H1 (cell line): ENCODE data around the gene ARMS2. TPM values are rescaled to one million over a fixed set of nuclear protein-coding genes. Genes with fewer than 3 reads are reported as not detected.

ENCODE experiments used
- KDM4A ChIP-seq: IDR thresholded peaks from one replicate; pipeline ENCODE4 v1.7.1; 2012; ENCODE audit warnings: low read depth, mild to moderate bottlenecking, moderate library complexity, low read length, inconsistent platforms; ENCODE audit not compliant: severe bottlenecking
- NANOG ChIP-seq: IDR thresholded peaks from 2 replicates; pipeline ENCODE4 v1.6.1; 2011; ENCODE audit warnings: low read length, low read depth, mild to moderate bottlenecking, inconsistent platforms; ENCODE audit not compliant: insufficient read depth, poor library complexity, severe bottlenecking
- NRF1 ChIP-seq: IDR thresholded peaks from 2 replicates; pipeline ENCODE4 v1.6.1; 2011; ENCODE audit warnings: mild to moderate bottlenecking, low read depth, low read length, improper control_type of control experiment
- POLR2A ChIP-seq, 2 experiments: IDR thresholded peaks; 1 replicate in 1 of 2; 2 replicates in 1 of 2; pipeline ENCODE4 v1.6.1; 2011; ENCODE audit warnings: low read depth in 2 of 2, low read length in 2 of 2, mild to moderate bottlenecking in 2 of 2; ENCODE audit errors: control extremely low read depth in 1 of 2
- RAD21 ChIP-seq, 2 experiments: IDR thresholded peaks in 1 of 2; conservative IDR thresholded peaks in 1 of 2; 2 replicates each; pipeline ENCODE4 v1.6.1; 2011; ENCODE audit warnings: low read depth in 2 of 2, low read length in 2 of 2, improper control_type of control experiment in 1 of 2, inconsistent platforms in 1 of 2, mild to moderate bottlenecking in 1 of 2, moderate library complexity in 1 of 2
- RXRA ChIP-seq: IDR thresholded peaks from 2 replicates; pipeline ENCODE4 v1.6.1; 2011; ENCODE audit warnings: low read depth, mild to moderate bottlenecking, low read length, moderate library complexity; ENCODE audit not compliant: insufficient read depth
- SRF ChIP-seq: IDR thresholded peaks from 2 replicates; pipeline ENCODE4 v1.6.1; 2011; ENCODE audit warnings: mild to moderate bottlenecking, low read depth, low read length, moderate library complexity
- polyA plus RNA-seq, 7 experiments: library from polyadenylated mRNA; depleted of rRNA in 3 of 7; stranded (reverse) in 5 of 7; unstranded in 2 of 7; fragments of >200 nt in 5 of 7; fragments of 200-250 nt in 2 of 7; gene quantifications; 1 replicate in 5 of 7; 2 replicates in 1 of 7; 4 replicates in 1 of 7; pipeline versions ENCODE4 v1.2.1 to v1.2.3, GENCODE V29; 2011 to 2013; ENCODE audit warnings: missing spikeins in 2 of 7, mixed read lengths in 2 of 7
- total RNA-seq: library from RNA; stranded (reverse); fragmentation: NEBNext Ultra II Directional; extraction: Animal tissue kit (Norgen Biotek cat#: 25700); gene quantifications from 2 replicates; pipeline ENCODE4 v1.2.1, GENCODE V29; 2021

The ARMS2 gene
- total and polyA plus RNA-seq, 2 of the 8 experiments (the other 6 are each of a cell fraction or from before 2014, with no cell fraction given) = not detected

DNA sequence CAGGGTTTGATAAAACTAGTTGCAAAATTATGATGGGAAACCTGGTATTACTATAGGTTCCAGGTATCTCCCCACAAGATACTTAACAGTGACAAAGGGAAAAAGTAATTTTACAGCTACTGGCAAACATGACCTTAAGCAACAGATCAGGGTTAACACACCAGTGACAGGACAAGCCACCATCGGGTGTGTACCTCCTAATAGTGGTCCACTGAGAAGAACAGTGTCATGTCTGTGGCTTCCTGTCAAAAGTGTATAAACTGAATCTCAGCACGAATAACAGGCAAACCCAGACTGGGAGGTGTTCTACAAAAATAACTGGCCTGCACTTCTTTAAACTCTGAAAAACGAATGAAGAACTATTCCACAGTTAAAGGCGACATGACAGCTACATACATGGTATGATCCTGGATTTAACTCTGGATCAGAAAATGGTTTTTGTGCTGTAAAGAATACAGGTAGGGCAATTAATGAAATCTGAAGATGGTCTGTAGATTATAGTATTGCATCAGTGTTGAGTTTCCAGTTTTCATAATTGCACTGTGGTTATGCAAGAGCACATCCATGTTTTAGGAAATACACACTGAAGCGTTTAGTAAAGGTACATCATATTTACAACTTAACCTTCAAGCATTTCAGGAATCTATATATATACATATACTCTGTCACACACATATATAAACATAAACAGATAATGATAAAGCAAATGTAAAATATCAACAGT lies 32.0 kb upstream of the ARMS2 start (continued):
- TF ChIP-seq POLR2A (IDR thresholded peaks at IDR 0.05; ENCODE audit: control extremely low read depth in 1 of 2, low read depth in 2 of 2, low read length in 2 of 2) (no peak), RAD21 (IDR thresholded peaks at IDR 0.05 in 1 of 2, conservative IDR thresholded peaks at IDR 0.05 in 1 of 2; ENCODE audit: low read depth in 2 of 2, low read length in 2 of 2) (no peak), SRF (no peak), KDM4A (no peak), NRF1 (no peak), NANOG (no peak), RXRA (no peak)
